GM13977 (cell line): ENCODE results near the gene ZMYM2.
A peak's percentile ranks its signal among the peaks of the same experiment; 100 is the strongest.

ENCODE experiments used
- DNase-seq: peaks from one replicate; pipeline ENCODE4 v3.0.0; 2012; ENCODE audit warnings: low spot score
- in situ Hi-C: fragments of 300-500 bp; cut with MboI; formaldehyde crosslinking; loops from one replicate; pipeline ENCODE4 v1.12.0; 2022; ENCODE audit warnings: low sequenced_read_pairs, low pct_unique_long_range_greater_than_20kb, mixed read lengths, inconsistent platforms; ENCODE audit not compliant: unreplicated experiment
- TF ChIP-seq, protein P1 (sequence below): IDR thresholded peaks from 2 replicates; pipeline ENCODE4 v1.5.1; 2012; ENCODE audit warnings: mild to moderate bottlenecking, control low read depth; ENCODE audit not compliant: insufficient read depth; ENCODE audit errors: extremely low read depth, missing control alignments

Gene ZMYM2

DNA sequence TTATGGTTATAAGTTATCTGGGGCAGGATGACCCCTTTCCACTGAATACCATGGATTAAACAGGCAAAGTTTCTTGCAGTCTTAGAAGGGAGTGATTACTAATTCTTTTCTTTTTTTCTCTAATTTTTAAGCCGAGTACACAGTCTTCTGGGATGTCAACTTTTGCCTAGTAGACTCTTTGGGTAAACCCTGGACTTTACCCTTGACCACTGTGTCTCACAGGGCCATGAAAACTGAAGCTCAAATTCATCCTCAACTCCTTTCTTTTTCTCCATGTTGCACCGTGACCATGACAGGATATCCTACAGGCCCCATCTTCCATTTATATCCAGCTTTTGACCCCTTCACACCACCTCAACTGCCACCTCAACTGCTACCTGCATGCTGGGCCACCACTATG, 150.5 kb downstream of the ZMYM2 start:
- in situ Hi-C loops, result no loop called here
- DNase-seq, result no peak
- TF ChIP-seq, protein P1, sequence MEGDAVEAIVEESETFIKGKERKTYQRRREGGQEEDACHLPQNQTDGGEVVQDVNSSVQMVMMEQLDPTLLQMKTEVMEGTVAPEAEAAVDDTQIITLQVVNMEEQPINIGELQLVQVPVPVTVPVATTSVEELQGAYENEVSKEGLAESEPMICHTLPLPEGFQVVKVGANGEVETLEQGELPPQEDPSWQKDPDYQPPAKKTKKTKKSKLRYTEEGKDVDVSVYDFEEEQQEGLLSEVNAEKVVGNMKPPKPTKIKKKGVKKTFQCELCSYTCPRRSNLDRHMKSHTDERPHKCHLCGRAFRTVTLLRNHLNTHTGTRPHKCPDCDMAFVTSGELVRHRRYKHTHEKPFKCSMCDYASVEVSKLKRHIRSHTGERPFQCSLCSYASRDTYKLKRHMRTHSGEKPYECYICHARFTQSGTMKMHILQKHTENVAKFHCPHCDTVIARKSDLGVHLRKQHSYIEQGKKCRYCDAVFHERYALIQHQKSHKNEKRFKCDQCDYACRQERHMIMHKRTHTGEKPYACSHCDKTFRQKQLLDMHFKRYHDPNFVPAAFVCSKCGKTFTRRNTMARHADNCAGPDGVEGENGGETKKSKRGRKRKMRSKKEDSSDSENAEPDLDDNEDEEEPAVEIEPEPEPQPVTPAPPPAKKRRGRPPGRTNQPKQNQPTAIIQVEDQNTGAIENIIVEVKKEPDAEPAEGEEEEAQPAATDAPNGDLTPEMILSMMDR, result no peak

DNA sequence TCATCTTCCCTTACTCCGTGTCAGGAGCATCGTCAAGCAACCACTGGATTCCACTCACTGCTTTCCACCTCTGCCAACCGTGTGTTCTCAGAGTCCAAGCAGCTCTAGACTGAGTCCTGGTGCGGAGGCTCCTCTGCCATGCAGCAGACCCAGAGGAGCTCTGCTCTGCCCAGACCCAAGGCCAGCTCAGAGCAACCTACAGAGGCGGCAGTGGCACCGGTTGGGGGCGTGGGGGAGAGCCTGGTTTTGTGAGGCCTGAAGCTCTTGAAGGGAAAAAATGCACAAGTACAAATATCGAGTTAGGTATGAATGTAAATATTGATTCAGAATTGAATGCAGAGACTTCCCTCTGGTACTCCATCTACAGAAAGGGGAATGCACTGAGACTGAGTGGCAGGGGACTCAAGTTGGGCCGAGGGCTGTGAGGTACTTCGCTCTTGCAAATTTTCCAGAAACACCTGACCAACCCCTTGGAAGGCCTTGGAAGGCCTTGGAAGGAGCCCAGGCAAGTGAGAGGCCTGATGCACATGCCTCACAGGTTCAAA, 155.6 kb downstream of the ZMYM2 start:
- no peak for DNase-seq
- in situ Hi-C loops, result no loop called here
- TF ChIP-seq, protein P1, result no peak

DNA sequence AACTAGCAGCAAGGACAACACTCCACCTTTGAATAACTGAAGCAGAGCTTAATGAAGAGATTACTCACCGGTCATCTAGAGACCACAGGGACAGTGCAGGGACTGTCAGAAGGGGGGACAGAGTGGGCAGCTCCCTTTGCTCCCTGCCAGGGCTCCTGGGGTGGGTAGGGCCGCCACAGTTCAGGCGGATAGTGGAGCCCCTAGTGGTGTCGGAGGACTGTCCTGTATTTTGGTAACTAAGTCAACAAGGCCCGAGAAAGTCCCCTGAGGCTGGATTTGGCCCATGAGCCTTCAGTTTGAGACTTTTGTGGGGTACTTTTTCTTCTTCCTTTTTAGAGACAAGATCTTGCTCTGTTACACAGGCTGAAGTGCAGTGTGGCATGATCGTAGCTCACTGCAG, 157.7 kb downstream of the ZMYM2 start:
- in situ Hi-C loops, result no loop called here
- no peak for DNase-seq
- TF ChIP-seq, protein P1, result no peak

DNA sequence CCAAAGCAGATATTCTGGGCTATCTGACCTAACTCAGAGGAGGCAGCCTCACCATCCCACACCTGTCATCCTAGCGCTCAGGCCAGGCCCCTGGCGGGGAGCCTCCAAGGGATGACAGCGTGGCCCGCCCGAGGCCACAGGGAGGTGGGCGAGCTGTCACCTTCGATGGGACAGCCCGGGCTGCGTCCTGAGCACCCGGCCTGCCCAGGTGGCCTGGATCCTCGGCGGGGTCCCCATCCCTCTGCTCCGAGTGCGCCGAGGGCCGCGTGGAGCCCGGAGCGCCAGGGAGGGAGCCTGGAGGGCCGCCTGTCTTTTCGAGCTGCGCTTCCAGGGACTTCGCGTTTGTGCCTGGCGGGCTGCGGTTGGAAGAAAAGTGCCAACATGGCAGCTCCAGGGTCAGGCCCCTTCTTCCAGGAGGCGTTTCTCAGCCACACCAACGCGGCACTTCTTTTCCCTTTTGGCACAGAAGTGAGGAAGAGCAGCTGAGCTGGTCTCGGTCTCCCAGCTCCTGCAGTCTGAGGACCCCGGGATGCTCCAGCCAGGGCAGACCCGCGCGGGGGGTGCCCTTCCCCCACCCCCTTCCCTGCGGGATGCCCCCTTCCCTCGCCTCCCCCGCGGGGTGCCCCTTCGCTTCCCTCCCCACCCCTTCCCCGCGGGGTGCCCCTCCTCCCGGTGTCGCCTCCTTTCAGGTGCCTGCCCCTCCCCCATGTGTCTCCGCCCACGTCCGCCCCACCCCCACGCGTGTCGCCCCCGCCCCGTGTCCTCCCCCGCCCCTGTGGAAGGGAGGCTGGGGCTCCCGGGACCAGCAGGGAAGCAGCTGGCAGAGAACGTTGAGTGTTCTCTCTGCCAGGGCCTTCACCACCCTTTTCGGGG, 160.0 kb downstream of the ZMYM2 start:
- TF ChIP-seq, protein P1, result no peak
- in situ Hi-C loops, result no loop called here
- peak; percentile 43 for DNase-seq

DNA sequence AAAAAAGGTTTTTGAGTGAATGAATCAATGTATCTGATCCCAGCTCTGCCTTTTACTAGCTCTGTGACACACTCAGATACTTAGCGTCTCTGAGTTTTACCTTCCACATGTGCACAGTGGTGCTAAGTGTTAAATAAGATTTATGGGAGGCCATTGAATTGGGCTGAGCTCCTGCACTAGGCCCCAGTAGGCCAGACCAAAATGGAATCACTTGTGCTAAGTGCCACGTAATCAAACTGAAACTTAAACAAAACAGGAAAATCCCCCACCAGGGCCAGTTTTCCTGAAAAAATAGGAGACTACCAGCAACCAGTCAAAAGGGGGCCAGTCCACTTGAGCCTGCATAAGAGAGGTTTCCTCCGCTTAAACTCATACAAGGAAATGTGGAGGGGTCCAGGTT, 161.4 kb downstream of the ZMYM2 start:
- in situ Hi-C loops, result no loop called here
- no peak for DNase-seq
- TF ChIP-seq, protein P1, result no peak

DNA sequence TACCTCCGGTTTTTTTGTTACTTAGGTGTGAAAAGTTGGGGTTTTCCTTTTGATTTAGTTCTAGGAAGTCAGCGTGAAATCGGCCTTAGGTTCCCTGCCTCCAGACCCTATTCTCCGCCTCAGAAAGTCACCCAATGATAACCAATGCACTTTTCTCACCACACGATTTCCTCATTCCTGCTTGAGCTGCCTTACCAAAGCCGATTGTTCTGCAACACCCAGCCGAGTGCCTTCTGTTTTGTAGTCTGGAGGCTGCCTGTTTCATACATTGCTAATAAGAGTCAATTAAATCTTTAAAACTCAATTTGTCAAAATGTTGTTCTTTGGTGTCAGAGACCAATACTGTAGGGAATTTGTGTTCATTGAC, 162.6 kb downstream of the ZMYM2 start:
- TF ChIP-seq, protein P1, result no peak
- DNase-seq, result no peak
- in situ Hi-C loops, result no loop called here
